Hematopoietic multipotent progenitor cell treated with erythropoietin and hydrocortisone succinate and interleukin-3 and kit ligand, for 17 days (in vitro differentiated cells): ENCODE measurements around the gene HDAC4.
"Not testable (repeated sequence)": the region's sequence is repeated elsewhere in the genome, so short reads cannot be mapped to it uniquely, and the experiment has no call there.

Experiments
- DNase-seq: peaks from one replicate; pipeline ENCODE4 v3.0.0-alpha.2; 2015; ENCODE audit warnings: low spot score

HDAC4 gene

DNA sequence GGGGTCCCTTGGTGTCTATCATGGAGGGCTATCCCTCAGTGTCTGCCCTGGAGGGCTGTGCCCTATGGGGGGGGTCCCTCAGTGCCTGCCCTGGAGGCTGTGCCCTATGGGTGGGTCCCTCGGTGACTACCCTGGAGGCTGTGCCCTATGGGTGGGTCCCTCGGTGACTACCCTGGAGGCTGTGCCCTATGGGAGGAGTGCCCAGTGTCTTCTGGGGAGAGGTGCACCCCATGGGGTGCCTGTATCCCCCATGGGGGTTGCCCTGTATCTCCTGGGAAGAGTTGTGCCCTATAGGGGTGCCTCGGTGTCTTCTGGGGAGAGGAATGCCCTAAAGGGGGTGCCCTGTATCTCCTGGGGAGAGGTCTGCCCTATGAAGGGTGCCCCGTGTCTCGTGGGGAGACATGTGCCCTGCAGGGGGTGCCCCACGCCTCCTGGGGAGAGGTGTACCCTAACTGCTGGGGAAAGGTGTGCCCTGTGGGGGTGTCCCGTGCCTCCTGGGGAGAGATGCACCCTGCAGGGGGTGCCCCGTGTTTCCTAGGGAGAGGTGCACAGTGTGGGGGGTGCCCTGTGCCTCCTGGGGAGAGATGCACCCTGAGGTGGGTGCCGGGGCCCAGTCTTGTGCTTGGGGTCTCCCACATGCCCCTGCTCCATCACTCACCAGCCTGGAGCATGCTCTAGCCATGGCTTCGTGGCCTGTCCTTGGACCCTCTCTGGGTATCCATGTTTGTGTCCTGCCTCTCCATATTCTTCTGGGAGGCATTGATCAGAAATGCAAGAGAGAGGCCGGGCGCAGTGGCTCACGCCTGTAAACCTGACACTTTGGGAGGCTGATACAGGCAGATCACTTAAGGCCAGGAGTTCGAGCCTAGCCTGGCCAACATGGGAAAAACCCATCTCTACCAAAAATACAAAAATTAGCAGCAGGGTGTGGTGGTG, 215.6 kb downstream of the HDAC4 start:
- DNase-seq: no peak

DNA sequence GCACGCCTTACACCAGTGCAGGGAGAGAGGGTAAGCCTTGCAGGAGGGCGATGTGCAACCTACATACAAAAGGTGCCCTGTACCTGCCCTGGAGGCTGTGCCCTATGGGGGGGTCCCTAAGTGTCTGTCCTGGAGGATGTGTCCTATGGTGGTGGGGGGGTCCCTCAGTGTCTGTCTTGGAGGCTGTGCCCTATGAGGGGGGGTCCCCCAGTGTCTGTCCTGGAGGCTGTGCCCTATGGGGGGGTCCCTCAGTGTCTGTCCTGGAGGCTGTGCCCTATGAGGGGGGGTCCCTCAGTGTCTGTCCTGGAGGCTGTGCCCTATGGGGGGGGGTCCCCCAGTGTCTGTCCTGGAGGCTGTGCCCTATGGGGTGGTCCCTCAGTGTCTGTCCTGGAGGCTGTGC, 216.6 kb downstream of the HDAC4 start:
- no peak for DNase-seq

DNA sequence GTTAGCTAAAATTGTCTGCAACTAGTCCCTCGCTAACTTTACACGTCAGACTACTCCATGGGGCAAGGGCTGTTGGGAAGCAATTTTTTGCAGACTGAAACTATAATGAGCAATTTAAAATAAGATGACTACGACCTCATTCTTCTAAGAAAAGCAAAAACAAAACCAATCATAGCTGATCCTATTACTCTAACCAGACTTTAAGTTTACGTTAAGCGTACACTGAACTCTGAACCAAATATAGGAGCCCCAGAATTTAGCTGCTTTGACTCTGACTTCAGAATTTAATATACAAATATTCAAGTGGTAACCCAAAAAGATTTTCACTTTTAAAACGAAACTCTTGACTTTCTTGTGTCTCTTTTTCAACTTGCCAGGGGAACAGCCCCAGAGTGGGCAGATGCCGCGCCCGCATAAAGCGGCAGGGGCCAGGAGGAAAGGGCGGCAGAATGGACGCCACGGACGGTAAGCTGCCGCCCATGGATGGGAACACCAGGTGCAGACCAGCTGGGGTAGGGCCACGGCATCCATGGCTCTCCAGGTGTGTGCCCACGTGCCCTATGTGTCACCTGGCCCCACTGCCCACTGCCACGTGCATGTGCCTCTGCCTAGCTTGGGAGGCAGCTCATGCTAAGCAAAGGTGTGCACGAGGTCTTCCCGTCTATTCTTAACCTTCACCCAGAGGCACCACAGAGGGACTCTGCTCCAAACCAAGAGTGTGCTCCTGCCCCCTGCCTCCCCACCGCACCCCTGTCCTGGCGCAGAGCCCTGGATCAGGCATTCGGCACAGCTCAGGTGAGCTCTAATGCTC, 217.6 kb downstream of the HDAC4 start:
- no peak for DNase-seq

DNA sequence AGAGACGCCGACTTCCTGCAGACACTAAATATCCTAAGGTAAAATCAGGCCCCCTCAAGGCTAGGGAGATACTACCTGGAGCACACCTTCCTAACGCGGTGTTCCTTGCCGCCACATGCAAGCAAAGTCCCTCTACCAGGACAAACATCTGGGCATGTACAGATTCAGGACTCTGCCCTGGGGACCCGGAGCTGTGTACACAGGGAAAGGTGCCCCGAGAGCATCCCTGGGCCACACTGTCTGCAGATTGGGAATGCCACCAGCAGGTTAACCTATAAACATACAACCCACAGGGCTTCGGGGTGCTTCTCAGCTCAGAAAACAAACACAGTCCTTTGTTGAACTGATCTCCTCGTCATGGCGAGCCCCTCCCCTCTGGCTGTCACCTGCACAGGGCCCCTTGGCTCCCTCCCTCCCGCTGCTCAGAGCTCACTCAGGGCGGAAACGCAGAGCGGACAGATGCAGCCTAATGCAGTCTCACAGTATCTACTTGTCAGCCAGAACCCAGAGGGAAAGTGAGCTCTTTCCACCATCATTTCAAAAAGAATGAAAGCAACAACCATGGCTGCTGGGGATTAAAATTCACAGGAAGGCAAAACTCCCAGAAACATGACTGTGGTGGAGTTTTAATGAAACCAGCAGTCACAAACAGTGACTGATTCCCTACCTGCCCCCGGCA, 218.8 kb downstream of the HDAC4 start:
- DNase-seq: no peak

DNA sequence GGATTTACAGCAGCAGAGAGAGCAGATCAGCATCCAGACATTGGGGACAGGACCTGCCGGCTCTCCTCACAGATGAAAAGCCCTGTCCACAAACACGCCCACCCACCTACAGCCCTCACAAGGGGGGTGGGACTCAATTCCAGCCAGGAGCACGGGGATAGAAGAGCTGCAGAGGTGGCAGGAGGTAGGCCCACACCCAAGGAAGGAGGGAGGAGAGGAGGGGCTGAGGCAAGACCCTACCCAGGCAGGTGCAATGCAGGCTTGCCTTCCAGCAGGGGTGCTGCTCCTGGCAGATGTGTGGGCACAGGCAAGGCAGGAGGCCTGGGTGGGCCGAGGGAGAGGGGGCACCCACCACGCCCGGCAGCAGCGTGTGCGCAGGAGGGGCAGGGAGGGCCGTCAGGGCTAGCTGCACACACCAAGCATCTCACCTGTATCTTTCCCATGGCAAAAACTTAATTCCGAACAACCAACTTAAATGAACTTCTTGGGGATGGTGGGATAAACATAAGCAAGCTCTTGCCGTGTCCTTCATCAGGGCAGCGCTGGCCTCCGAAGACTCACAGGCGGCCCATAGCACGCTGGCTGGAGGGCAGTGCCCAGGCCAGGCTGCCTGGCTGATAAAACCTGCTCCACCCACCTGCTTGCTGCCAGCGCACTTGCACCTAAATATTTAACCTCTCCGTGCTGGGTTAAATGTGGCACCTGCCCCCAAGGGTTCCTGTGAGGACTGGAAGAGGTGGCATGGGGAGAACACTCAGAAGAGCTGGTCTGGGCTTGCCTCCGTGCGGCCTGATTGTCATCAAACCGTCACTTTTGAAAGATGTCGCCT, 219.5 kb downstream of the HDAC4 start:
- no peak for DNase-seq

DNA sequence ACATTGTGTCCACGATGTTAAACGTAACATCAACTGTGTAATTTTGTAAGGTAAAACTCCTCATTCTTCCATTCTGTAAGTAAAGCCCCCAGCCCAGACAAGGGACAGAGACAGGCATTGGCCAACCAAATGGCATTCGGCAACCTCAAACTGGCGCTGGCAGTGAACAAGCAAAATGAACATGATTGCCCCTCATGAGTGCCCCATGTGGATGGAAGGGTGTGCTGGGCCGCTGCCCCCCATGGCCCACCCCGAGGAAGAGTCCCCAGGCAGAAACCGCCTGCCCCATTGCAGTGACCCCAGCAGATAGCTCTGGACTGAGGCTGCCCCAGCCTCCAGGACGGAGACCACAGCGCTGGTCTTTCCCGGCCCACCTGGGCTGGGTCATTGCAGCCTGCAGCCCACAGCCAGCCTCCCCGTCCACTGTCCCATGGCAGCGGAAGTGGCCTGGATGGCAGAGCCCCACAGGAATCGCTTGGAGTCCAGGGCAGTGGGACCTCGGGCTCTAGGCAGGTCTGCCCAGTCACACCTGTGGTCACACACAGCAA, 220.2 kb downstream of the HDAC4 start:
- DNase-seq: no peak

DNA sequence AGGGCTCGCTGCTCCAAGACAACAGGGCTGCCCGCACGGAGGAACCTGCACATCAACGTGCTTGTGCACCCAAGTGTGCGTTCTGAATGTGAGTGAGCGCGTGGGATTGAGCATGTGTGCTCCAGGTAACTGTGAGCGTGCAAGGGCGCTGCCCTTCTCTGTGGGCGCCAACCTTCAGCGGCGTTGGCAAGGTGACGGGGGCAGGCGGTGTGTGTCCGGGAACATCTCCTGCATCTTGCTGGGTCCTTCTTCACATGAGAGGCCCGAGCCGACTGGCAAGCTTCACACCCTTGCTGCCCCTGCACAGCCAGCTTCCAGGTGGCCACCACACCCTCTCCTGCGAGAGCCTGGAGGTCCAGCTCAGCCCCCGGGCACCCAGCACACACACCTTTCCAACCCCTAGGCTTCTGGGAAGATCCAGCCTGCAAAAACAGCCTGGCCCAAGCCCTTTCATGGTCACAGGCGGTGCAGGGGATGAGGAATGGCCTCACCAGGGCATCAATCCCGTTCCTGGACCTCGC, 220.9 kb downstream of the HDAC4 start:
- DNase-seq: no peak

DNA sequence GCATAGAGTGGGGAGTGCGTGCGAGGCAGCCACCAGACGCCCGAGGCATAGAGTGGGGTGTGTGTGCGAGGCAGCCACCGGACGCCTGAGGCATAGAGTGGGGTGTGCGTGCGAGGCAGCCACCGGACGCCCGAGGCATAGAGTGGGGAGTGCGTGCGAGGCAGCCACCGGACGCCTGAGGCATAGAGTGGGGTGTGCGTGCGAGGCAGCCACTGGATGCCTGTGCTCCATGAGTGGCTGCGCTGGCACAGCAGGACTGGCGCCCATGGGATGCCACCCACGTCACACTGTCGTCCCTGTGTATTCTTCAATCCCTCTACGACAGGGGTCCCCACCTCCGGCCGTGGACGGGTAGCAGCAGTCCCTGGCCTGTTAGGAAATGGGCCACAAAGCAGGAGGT, 221.9 kb downstream of the HDAC4 start:
- no peak for DNase-seq

DNA sequence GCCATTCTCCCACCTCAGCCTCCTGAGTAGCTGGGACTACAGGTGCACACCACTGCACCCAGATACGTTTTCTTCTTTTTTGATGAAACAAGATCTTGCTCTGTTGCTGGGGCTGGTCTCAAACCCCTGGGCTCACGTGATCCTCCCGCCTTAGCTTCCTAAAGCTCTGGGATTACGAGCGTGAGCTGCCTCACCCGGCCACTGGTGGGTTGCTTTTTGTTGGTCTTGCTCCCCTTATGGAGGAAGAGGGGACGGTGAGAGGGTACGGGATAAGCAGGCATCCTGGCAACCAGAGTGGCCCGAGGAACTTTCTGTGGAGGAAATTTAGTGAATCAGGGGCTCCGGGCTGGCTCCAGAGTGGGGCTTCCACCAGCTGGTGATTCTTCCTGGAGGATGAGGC, 222.3 kb downstream of the HDAC4 start:
- no peak for DNase-seq

DNA sequence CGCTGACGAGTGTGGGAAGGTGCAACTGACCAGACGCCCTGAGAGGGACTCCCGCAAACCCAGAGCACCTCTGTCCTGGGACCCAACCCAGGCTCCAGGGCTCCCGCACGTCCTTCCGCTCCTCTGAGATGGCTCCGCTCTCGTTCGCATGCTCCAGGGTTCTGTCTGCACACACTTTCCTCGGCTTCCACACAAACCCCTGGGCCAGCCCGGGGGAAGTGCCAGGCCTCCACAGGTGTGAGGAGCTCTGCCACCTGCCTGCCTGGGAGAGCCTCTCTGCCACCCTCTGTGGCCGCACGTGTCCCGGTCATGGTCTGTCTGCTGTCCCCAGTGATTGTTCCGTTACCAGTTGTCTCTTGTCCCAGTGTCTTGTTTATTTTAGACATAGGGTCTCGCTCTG, 222.9 kb downstream of the HDAC4 start:
- no peak for DNase-seq

DNA sequence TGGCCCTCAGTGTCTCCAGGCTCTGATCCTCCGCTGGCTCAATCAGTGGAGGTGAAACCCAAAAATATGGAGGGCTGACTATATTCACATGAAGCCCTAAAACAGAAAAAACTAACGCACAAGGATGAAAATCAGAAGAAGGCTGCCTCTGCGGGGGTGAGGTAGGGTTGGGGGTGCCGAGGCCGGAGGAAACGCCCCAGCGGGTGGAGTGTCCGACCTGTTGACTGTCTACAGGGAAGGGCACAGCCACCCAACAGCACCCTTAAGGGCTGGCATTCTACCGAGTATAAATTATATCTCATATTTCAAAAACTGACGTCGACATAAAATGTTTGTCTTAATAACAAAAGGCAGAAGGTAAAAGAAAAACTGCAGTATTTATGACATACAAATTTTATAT, 223.5 kb downstream of the HDAC4 start:
- no peak for DNase-seq

DNA sequence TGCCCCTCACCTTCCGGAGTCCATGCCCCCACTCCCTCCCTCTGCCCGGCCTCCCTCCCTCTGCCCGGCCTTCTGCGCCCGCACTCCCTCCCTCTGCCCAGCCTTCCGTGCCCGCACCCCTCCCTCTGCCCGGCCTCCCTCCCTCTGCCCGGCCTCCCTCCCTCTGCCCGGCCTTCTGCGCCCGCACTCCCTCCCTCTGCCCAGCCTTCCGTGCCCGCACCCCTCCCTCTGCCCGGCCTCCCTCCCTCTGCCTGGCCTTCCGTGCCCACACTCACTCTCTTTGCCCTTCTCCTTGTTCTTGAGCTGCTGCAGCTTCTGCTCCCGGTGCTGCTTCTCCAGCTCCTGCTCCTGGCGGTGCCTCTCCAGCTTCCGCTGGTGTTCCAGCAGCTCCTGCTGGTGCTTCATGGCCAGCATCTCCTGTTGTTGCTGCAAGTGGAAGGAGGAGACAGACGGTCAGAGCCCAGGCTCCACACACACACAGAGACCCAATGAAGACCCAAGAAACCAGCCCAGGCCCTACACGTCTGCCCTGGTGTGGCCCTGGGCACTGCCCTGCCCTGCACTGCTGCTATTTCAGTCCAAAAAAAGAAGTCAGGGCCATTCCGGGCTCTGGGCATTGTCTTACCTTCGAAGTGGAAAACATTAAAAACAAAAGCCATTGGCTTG, 224.5 kb downstream of the HDAC4 start:
- not testable (repeated sequence) for DNase-seq

DNA sequence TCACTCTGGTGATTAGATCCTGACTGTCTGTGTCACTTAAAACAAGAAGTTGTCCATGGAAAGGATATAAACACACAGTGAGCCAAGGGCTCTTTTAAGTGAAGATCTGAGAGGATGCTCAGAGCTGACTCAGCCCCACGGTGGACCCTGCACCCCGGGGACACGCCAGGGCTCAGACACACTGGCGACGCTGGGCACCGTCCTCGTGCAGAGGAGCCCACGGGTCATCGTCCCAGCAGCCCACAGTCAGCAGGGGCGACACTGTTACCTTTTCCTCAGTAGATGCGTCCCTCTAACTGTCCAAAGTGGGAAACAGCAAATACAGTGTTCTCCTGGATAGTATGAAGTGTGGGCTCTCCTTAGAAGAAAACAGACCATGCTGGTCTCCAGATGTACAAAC, 225.6 kb downstream of the HDAC4 start:
- no peak for DNase-seq

DNA sequence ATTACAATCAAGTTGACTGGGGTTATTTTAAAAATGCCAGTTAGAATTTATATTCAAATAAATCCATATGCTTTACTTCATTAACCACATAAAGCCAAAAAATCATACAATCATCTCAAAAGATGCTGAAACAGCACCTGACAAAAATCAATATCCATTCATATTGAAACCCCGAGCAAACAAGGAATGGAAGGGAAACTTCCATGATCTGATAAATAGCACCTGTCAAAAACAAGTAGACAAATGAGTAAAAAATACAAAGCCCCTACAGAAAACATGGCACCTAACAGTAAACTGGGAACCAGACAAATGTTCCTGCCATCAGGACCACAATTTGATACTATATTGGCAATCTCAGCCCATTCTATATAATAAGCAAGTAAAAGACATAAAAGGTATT, 227.5 kb downstream of the HDAC4 start:
- DNase-seq: no peak

DNA sequence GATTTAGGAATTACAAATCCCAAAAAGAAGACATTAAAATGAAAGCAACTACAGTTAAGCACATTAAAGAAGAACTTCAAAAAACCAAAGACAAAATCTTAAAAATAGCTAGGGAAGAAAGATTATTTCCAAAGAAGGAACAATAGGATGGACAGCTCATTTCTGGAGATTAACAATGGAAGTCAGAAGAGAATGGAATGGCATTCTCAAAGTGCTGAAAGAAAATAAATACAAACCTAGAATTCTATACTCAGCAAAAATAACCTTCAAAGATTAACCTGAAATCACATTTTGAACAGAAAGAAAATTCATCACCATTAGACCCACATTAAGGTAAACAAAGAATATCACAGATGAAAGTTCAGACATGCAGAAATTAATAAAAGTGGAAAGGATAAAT, 229.2 kb downstream of the HDAC4 start:
- DNase-seq: no peak

DNA sequence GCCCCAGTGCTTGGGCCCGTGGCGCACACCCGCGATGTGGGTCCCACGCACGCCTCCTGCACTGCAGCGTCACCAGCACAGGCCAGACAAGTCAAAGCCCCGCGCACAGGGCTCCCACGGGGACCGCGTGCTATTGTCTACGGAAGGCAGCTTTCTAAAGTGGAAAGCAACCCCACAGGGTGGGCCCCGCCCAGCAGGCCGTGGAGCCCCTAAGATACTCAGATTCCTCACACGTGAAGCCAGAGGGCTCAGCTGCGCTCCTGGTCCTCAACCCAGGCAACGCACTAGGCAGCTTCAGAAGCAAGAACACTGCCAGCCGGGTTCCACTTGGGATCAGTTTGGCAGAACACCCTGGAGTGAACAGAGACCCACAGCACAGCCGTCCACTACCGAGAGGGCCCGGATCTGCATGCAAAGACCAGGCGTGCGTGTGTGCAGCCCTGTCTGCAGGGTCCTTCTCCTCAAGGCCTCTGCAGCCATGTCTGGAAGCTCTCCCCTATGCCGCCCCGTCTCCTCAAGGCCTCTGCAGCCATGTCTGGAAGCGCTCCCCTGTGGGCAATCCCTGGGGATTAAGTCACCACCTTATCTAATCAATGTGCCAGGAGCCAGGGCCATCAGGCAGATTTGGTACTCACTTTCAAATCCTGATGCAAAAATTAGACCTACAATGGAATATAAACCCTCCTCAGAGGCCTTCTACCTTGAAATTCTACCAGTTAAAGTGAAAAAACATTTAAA, 231.3 kb downstream of the HDAC4 start:
- no peak for DNase-seq

DNA sequence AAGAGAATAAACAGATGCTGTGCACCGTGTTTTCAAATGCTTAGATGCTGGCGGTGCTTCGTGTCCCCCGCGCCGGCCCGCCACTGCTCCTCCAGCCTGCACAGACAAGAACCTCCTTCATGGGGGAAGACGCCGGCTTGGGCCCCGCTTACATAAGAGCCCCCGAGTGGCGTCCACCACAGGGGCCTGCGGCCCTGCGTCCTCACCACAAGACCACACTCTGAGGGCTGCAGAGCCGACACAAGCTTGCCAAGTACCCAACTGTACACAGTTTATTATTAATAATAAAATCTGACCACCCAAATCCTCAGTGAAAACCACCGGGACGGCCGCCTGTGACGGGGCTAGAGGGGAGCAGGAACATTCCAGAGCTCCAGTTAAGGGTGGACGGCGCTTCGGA, 232.2 kb downstream of the HDAC4 start:
- DNase-seq: no peak

DNA sequence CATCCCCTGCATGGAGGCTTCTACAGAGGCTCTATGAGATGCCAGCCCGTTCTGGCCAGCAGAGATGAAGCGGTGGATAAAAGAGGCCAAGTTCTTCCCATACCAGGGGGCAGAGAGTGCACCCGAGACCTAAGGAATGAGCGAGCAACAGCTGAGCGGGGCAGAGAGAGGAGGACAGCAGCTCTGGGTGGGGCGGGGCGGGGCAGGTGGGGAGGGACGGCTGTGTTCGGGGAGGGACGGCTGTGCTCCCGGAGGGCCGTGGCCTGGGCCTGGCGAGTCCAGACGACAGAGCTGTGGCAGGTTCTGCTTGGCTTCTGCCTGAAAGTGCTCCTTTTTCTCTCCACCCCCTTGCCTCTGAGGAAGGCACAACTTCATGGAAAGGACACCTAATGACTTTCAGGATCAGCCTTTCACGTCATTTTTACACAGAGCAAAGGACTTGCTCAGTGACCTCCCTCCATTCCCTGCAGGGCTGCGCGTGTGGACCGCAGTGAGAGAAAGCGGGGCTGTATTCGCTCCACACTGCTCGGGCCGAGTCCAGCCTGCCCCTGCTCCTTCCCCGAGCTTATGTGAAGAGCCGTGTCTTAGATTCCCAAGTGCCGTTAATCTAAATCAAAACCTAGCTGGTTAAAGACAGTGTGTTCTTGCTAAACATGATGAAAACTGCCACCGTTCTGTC, 232.9 kb downstream of the HDAC4 start:
- DNase-seq: no peak

DNA sequence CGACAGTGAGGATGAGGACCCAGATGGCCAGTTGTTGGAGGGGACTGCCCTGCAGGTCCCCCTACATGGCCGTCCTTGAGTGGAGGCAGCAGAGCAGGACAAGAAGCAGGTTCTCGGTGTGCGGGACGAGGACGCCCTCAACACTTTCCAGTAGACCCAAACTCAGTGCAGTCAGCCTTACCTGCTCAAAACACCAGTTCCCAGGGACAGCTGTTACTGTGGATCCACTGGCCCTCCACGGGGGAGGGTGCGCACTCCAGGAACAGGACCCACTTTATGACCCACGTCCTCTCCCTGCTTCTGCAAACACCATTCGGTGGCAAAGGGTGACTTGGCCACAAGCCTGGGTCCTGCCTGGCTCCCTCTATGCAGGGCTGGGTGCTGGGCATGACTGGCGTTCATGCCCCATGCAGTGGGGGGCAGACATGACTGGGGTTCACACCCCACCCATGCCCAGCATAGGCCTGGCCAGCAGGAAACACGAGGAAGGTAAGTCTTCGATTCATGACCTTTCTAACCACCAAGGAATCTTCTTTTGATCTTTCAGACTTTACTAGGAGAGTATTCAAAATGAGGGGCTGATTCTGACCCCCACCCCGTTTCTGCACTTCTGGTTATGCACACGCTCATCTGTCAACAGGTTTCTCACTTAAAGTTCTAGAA, 233.7 kb downstream of the HDAC4 start:
- DNase-seq: no peak
